NAMALWA (cell line): ENCODE measurements around the gene KISS1.
"Not testable (repeated sequence)": the region's sequence is repeated elsewhere in the genome, so short reads cannot be mapped to it uniquely, and the experiment has no call there.

ENCODE experiments used
- DNase-seq: peaks from one replicate; pipeline ENCODE4 v3.0.0-alpha.2; 2015; ENCODE audit warnings: low spot score

KISS1 gene, protein sequence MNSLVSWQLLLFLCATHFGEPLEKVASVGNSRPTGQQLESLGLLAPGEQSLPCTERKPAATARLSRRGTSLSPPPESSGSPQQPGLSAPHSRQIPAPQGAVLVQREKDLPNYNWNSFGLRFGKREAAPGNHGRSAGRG

DNA sequence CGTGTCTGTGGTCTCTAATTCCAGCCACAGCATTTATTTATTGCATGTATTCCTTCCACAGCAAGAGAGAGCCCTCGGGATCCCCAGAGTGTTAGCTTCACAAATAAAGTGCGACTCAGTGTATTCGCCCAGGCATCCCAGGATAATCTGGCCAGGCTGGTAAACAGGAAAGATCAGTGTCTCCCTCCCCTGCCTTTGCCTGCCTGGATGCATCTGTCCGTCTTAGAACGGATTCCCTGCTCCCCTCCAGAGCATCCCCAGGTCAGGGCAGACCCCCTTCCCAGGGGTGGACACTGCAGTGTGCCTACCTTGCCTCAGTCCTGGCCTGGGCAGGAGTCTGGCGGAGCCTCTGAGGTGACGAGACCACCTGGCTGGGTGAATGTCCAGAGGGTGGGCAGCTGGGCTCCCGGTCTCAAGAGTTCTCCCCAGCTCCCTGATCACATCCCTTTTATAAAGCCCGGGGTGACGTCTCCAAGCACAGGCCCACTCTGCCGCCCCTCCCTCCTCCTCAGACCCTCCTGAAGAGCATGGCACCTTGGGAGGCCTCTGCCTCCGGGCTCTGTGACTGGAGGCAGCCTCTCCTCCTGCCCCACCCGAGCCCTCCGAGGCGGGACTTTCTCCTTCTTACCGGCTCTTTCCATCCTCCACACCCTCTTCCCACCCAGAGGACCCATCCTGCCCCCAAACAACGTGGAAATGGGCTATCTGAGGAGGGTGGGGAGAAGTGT lies at the start of gene KISS1:
Gene KISS1 (minus strand): TSS at position 424 of the 728 bp plus-strand sequence. CDS start 3,615 bp downstream, outside the sequence.
- no peak for DNase-seq

- DNase-seq: no peak
Measured at GRCh38 chr1:204242920-204243319, 46.6 kb upstream of the KISS1 start.

DNA sequence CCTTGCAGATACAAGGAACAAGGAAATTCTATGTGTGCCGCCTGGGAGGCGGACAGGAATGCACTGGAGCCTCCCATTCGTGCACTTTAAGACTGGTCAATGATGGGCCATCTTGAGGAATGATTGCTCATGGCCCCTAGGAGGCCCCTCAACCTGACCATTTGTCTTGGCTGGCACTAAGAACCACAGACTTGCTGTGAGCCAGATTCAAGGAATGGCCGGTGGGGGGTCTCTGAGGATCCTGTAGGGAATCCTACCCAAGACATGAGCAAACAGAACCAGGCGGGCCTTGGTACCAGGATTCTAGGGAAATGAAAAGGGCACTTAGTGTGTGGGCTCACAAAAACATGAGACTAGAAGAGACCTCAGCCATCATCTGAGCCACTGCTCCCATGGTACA lies 45.6 kb upstream of the KISS1 start:
- DNase-seq: no peak

- peak; percentile 27 for DNase-seq
Measured at GRCh38 chr1:204241050-204241449, 44.8 kb upstream of the KISS1 start.

DNA sequence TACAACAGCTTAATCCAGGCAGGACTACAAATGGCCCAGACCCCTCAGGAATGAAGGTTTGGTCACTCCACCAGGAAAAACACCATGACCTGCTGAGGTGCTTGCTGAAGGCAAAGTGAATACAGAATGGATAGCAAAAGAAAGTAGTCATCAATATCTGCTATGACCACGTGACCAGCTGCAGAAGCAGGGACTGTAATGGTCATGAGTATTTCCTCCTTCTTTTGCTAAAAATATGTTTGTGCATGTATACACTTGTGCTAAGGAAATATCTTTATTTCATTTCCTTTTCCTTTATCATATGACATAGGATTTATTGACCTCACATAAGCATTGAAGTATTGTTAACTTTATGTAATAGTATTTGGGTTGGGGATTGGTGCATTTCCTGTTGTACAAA lies 43.9 kb upstream of the KISS1 start:
- no peak for DNase-seq

GRCh38 chr1:204239401-204239800 lies 43.1 kb upstream of the KISS1 start:
- DNase-seq: not testable (repeated sequence)

DNA sequence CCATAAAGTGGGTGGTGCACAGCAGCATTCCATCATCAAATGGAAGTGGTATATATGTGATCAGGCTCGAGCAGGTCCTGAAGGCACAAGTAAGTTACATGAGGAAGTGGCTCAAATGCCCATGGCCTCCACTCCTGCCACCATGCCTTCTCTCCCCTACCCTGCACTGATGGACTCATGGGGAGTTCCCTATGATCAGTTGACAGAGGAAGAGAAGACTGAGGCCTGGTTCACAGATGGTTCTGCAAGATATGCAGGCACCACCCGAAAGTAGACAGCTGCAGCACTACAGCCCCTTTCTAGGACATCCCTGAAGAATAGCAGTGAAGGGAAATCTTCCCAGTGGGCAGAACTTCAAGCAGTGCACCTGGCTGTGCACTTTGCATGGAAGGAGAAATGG lies 42.2 kb upstream of the KISS1 start:
- DNase-seq: not testable (repeated sequence)

GRCh38 chr1:204237515-204237914 lies 41.2 kb upstream of the KISS1 start:
- not testable (repeated sequence) for DNase-seq

- no peak for DNase-seq
Measured at GRCh38 chr1:204232526-204232925, 36.2 kb upstream of the KISS1 start.

- no peak for DNase-seq
Measured at GRCh38 chr1:204230211-204230610, 33.9 kb upstream of the KISS1 start.

GRCh38 chr1:204228896-204229295 lies 32.6 kb upstream of the KISS1 start:
- no peak for DNase-seq

DNA sequence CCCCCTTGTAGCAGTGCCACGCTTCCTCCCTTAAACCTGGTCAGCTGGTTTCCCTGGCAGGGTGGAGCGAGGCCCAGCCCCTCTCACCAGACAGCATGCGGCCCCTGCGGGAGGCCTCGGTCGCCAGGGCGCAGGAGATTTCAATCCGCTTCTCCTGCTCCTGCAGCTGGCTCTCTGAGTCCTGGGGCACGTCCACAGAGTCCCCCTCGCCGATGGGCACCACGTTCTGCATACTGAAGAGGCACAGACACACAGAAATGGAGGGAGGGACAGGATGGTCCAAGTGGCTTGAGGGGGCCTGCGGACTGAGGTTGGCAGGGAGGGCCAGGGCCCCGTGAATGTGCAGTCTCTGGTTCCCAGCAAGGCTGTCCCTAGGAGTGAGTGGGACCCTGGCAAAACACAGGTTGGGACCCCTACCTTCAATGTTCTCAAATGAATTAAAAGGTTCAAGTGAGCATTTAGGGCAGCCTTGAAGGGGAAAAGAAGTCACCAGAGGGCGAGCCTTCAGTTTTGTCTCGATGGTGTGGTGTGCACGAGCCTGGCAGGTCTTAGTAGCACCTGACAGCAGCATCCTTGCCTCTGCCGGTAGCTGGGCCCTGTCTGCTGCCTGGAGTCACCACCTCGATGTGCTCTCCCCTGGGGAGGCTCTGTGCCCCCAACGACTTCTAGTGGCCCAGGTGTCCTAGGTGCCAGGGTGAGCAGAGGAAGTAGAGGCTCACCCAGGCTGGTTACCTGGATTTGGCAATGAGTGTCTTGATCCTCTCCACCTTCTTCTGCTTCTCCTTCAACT lies 31.9 kb upstream of the KISS1 start:
- DNase-seq: no peak

GRCh38 chr1:204227351-204227750 lies 31.1 kb upstream of the KISS1 start:
- no peak for DNase-seq

DNA sequence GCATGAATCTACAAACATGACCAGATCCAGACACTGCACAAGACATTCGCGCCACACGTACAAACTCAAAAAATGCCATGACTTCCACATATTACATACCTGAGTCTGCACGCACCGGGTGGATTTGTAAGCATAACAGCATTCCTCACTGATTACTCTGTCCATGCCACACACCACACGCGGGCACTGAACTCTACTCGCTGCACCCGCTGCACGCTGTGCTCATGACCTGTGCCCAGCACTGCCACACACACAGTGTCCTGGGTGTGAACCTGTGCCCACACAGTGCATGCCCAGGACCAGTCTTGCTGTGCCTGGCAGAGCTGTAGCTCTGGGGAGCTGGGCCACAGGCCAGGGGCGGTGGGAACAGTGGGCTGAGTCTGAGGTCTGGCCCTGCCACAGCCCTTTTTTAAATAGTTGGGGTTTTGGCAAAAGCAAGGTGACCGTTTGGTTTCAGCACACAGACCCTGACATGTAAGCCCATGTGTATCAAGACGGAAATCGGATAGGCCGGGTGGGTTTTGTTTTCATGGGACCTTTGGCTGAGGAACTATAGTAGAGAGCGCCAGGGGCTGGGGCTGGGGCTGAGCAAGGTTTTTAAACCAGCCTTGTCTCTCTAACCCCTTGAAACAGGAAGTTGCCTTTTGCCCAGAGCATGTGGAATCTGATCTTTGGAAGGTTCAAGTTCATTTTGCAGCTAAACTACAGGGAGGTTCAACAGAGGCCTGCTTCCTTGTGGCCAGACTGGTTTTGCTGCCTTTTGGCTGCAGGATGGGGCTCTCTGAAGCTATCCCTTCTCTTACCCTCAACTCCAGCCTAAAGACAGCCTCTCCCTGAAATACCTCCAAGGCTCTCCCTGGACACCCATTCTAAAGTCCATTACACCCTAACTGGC lies 29.8 kb upstream of the KISS1 start:
- DNase-seq: no peak

DNA sequence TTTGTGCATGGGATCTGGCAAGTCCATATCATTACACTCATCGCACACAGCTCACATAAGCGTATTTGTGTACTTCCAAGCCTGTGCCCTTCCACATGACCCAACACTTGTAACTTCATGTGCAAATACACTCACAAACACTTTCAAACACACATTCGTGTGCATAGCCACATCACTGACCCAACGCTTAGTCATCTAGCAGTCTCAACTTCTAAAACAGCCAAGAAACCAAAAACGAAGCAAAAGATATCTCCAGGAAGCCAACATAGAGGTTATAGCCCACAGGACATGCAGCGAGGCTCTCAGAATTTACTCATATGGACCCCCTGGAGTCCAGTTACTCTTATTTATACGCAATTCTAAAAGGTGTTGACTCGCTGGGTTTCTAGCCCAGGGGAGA lies 28.4 kb upstream of the KISS1 start:
- DNase-seq: no peak

GRCh38 chr1:204223129-204223860 lies 27.0 kb upstream of the KISS1 start:
- no peak for DNase-seq

DNA sequence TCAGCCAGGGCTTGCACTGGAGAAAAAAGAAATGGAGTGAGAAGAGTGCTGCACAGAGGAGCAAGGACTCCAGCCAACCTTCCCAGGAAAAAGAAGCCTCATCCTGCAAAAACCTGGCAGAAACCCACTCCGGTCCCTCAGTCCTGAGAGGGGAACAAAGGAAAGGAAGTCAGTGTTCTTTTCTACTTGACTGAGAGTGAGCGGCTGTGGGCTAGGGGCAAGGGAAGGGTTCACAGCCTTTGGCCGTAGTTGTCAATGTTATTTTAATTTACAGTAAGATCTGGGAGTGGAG lies 26.4 kb upstream of the KISS1 start:
- DNase-seq: no peak

- no peak for DNase-seq
Measured at GRCh38 chr1:204222006-204222763, 25.9 kb upstream of the KISS1 start.

DNA sequence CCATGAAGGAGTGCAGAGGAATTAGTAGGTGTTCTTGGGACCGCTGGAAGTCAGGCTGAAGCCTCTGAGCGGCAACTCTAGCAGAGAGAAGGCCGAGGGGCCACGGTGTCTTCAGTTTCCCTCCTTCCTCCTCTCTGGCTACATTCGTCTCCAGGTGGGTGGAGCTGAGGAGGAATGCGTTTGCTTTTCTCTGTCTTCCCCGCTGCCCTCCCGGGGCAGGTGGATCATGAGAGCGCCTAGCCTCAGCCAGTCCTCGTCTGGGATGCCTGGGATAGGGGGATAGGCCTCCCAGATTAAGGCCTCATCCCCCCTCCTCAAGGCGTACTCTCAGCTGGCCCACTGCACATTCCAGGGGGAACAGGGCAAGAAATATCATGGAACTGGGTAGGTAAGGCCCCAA lies 25.0 kb upstream of the KISS1 start:
- no peak for DNase-seq

- DNase-seq: no peak
Measured at GRCh38 chr1:204219971-204220616, 23.8 kb upstream of the KISS1 start.
